ENCODE measurements around the gene HSD11B1.

GRCh38 chr1:209755256-209755655, 50.6 kb downstream of the HSD11B1 start:
- no peak for TF ChIP-seq REST (IDR thresholded peaks at IDR 0.05; ENCODE audit: insufficient read depth in 1 of 2, low read depth in 2 of 2, low read length in 2 of 2)
- TF ChIP-seq TAF1 (IDR thresholded peaks at IDR 0.05; ENCODE audit: borderline replicate concordance, insufficient read depth, low read length), result no peak
